ENCODE results near the gene TMSB15A. TPM values are rescaled to one million over a fixed set of nuclear protein-coding genes. Genes with fewer than 3 reads are reported as not detected.
A peak's percentile ranks its signal among the peaks of the same experiment; 100 is the strongest.

TMSB15A gene
- total RNA-seq, 1 experiment from 2014 or later, result 17.0 TPM

- no peak for DNase-seq (ENCODE audit: low read depth, low spot score)
- POLR2A ChIA-PET, result no interaction called here
Measured at GRCh38 chrX:102517326-102517725, 787 bp upstream of the TMSB15A start.

GRCh38 chrX:102514536-102514935, 2.0 kb downstream of the TMSB15A start:
- CTCF ChIA-PET, result no interaction called here
- H3K79me2 ChIP-seq (ENCODE audit: insufficient read depth, low read length), result no peaks in the 10 kb centered on the region
- H3K27me3 ChIP-seq (ENCODE audit: insufficient read depth, low read length), result no peaks in the 10 kb centered on the region
- no peaks in the 10 kb centered on the region for H3K36me3 ChIP-seq (ENCODE audit: control insufficient read depth in 1 of 2, insufficient read depth in 2 of 2, low read length in 2 of 2)
- RAD21 ChIA-PET (ENCODE audit: low non-redundant PET in 1 of 2, low total read pairs in 2 of 2, uncharacterized antibody in 2 of 2, unreplicated experiment in 2 of 2), result no interaction called here
- no peak overlapping the region for H3K9ac ChIP-seq (ENCODE audit: low read length)
- H3K27ac ChIP-seq (ENCODE audit: low read depth, low read length), result no peak overlapping the region
- no TSS peak for BruUV-seq (replicated peaks)
- H3K4me3 ChIP-seq (replicated peaks in 1 of 2; ENCODE audit: low read depth in 1 of 2, low read length in 2 of 2), result no peak overlapping the region
- H4K20me1 ChIP-seq (ENCODE audit: insufficient read depth), result no peaks in the 10 kb centered on the region
- POLR2A ChIA-PET, result no interaction called here
- H3K4me1 ChIP-seq (ENCODE audit: control insufficient read depth in 1 of 2, insufficient read depth in 2 of 2, low read length in 2 of 2), result peaks cover 0 to 12% of the 10 kb centered on the region in 2 experiments; a peak in 1 of 4 replicates
- H2AFZ ChIP-seq (ENCODE audit: low read depth, low read length, poor library complexity, severe bottlenecking), result no peak overlapping the region
- intact Hi-C loops (cut with micrococcal nuclease), result no loop called here
- H3K9me3 ChIP-seq (ENCODE audit: control insufficient read depth in 1 of 2, insufficient read depth in 1 of 2, low read depth in 1 of 2, low read length in 2 of 2), result no peaks in the 10 kb centered on the region
- ATAC-seq, result no peak
- H3K9me2 ChIP-seq (ENCODE audit: insufficient read depth), result no peaks in the 10 kb centered on the region
- H3K4me2 ChIP-seq (ENCODE audit: low read length), result no peak overlapping the region
- no peak for DNase-seq (ENCODE audit: low read depth, low spot score)
- no peak for TF ChIP-seq POLR2A (IDR thresholded peaks at IDR 0.05; ENCODE audit: borderline replicate concordance, extremely low read depth, insufficient read depth, insufficient read length)
- TF ChIP-seq REST (IDR thresholded peaks at IDR 0.05; ENCODE audit: low read depth), result no peak
- TF ChIP-seq RAD21 (IDR thresholded peaks at IDR 0.05; ENCODE audit: low read depth), result no peak
- no peak for TF ChIP-seq ATF3 (IDR thresholded peaks at IDR 0.05)
- no peak for TF ChIP-seq CTCF (IDR thresholded peaks at IDR 0.05 in 2 of 3, conservative IDR thresholded peaks at IDR 0.05 in 1 of 3; ENCODE audit: borderline replicate concordance in 1 of 3, insufficient read depth in 1 of 3, low read depth in 2 of 3, low read length in 2 of 3)
- TF ChIP-seq SRF (IDR thresholded peaks at IDR 0.05; ENCODE audit: low read depth), result no peak

More at GRCh38 chrX:102517326-102517725, 787 bp upstream of the TMSB15A start:
- Histone ChIP-seq H3K4me3 (replicated peaks in 1 of 2; ENCODE audit: low read depth in 1 of 2, low read length in 2 of 2) (peak overlapping the region; percentile 45 to 52), H4K20me1 (ENCODE audit: insufficient read depth) (no peaks in the 10 kb centered on the region), H2AFZ (ENCODE audit: low read depth, low read length, poor library complexity, severe bottlenecking) (peak overlapping the region; percentile 93), H3K9me3 (ENCODE audit: control insufficient read depth in 1 of 2, insufficient read depth in 1 of 2, low read depth in 1 of 2, low read length in 2 of 2) (no peaks in the 10 kb centered on the region), H3K36me3 (ENCODE audit: control insufficient read depth in 1 of 2, insufficient read depth in 2 of 2, low read length in 2 of 2) (no peaks in the 10 kb centered on the region), H3K4me1 (ENCODE audit: control insufficient read depth in 1 of 2, insufficient read depth in 2 of 2, low read length in 2 of 2) (peaks cover 0 to 12% of the 10 kb centered on the region in 2 experiments; a peak in 1 of 4 replicates), H3K4me2 (ENCODE audit: low read length) (peak overlapping the region; percentile 79), H3K27me3 (ENCODE audit: insufficient read depth, low read length) (no peaks in the 10 kb centered on the region), H3K27ac (ENCODE audit: low read depth, low read length) (no peak overlapping the region), H3K9me2 (ENCODE audit: insufficient read depth) (no peaks in the 10 kb centered on the region), H3K79me2 (ENCODE audit: insufficient read depth, low read length) (no peaks in the 10 kb centered on the region), H3K9ac (ENCODE audit: low read length) (no peak overlapping the region)
- peak; percentile 62 for ATAC-seq
- no TSS peak for BruUV-seq (replicated peaks)
- intact Hi-C loops (cut with micrococcal nuclease), result loop anchor here (5.0 kb wide), 1 partner anchor 920 kb away; no protein-coding TSS in a partner anchor
- TF ChIP-seq RAD21 (IDR thresholded peaks at IDR 0.05; ENCODE audit: low read depth), result peak; percentile 55
- TF ChIP-seq JUND (IDR thresholded peaks at IDR 0.05), result no peak
- TF ChIP-seq CTCF (IDR thresholded peaks at IDR 0.05 in 2 of 3, conservative IDR thresholded peaks at IDR 0.05 in 1 of 3; ENCODE audit: borderline replicate concordance in 1 of 3, insufficient read depth in 1 of 3, low read depth in 2 of 3, low read length in 2 of 3), result peak; percentile 20 to 41 (median 22); a peak in 3 of 6 replicates
- ChIA-PET RAD21 (ENCODE audit: low non-redundant PET in 1 of 2, low total read pairs in 2 of 2, uncharacterized antibody in 2 of 2, unreplicated experiment in 2 of 2) (no interaction called here), CTCF (interaction anchor here (0.6 to 0.8 kb wide), 2 partner anchors 434 to 436 kb away, joined by 3 to 6 read pairs; no protein-coding TSS in a partner anchor)

Measured in HCT116 (cell line).